ENCODE results near the gene KLHL29.

The KLHL29 gene

DNA sequence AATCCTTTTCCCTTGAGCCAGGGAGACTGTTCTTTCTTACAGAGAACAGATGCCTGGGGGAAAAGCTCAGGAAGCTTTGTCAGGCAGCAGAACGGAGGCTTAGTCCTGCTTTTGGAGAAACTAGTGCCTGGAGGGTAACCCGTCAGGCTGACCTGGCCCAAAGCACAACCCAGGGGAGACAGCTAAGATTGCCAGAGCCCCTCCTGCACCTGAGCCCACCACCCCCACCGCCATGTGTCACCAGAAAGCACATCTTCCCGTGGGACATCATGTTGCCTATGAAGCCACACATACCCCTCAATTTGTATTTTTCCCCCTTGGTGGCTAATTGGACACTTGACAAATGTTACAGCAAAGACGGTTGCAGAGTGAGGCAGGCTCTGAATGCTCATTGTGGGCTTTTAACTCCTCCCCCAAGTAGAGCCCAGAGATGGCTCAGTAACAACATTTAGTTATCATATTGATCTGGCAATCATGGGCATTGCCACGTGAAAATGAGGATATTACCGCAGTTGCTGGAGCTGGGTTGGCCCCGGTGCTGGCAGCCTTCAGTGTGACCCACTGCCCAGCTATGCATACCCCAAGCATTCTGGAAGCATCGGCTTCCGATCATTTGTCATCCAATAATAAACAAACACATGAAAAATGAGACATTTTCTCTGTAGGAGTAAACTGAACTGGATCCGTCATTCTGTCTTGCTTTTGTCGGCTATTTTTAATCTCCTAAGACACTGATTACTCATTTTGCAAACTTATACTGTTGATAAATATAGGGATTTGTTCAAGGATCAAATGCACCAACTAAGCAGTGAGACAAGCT, 312.5 kb downstream of the KLHL29 start:
- peaks cover 12% of the 10 kb centered on the region for H3K36me3 ChIP-seq
- DNase-seq: no peak

DNA sequence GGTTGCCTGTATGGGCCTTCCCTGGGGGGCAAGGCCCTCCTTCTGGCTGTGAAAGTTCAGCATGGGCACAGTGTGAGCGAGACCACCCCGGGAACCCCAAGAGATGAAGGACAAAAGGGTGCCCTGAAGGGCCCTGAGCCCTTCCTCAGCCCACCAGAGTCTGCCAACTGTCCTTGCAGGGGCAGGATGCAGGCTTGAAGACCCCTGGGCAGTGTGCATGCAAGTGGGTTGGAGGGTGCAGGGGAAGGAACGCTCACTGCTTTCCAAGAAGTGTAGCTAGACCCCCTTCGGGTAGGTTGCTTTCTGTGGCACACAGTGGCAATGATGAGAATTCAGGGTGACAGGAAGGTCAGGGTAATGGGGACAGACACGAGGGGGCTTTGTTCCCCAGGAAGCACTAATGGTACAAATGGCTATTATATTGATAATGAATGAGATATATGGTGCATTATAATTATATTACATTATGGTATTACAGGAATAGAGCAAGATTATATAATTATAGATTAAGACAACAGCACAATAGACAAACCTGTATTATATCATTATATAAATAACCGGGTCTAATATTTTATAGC, 313.2 kb downstream of the KLHL29 start:
- Histone ChIP-seq H3K4me1 (peaks cover 20% of the 10 kb centered on the region), H3K36me3 (peaks cover 12% of the 10 kb centered on the region), H3K4me3 (ENCODE audit: low read depth, low read length) (no peak overlapping the region), H3K9me3 (no peaks in the 10 kb centered on the region), H3K27me3 (no peaks in the 10 kb centered on the region)
- no peak for DNase-seq
- TF ChIP-seq, protein P1, sequence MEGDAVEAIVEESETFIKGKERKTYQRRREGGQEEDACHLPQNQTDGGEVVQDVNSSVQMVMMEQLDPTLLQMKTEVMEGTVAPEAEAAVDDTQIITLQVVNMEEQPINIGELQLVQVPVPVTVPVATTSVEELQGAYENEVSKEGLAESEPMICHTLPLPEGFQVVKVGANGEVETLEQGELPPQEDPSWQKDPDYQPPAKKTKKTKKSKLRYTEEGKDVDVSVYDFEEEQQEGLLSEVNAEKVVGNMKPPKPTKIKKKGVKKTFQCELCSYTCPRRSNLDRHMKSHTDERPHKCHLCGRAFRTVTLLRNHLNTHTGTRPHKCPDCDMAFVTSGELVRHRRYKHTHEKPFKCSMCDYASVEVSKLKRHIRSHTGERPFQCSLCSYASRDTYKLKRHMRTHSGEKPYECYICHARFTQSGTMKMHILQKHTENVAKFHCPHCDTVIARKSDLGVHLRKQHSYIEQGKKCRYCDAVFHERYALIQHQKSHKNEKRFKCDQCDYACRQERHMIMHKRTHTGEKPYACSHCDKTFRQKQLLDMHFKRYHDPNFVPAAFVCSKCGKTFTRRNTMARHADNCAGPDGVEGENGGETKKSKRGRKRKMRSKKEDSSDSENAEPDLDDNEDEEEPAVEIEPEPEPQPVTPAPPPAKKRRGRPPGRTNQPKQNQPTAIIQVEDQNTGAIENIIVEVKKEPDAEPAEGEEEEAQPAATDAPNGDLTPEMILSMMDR (IDR thresholded peaks at IDR 0.05; ENCODE audit: low read depth, low read length): no peak

More for the DNA sequence above, 312.5 kb downstream of the KLHL29 start:
- H3K4me1 ChIP-seq: peaks cover 20% of the 10 kb centered on the region
- H3K9me3 ChIP-seq: no peaks in the 10 kb centered on the region
- H3K27me3 ChIP-seq: no peaks in the 10 kb centered on the region
- TF ChIP-seq, protein P1 (IDR thresholded peaks at IDR 0.05; ENCODE audit: low read depth, low read length): no peak
- H3K4me3 ChIP-seq (ENCODE audit: low read depth, low read length): no peak overlapping the region

DNA sequence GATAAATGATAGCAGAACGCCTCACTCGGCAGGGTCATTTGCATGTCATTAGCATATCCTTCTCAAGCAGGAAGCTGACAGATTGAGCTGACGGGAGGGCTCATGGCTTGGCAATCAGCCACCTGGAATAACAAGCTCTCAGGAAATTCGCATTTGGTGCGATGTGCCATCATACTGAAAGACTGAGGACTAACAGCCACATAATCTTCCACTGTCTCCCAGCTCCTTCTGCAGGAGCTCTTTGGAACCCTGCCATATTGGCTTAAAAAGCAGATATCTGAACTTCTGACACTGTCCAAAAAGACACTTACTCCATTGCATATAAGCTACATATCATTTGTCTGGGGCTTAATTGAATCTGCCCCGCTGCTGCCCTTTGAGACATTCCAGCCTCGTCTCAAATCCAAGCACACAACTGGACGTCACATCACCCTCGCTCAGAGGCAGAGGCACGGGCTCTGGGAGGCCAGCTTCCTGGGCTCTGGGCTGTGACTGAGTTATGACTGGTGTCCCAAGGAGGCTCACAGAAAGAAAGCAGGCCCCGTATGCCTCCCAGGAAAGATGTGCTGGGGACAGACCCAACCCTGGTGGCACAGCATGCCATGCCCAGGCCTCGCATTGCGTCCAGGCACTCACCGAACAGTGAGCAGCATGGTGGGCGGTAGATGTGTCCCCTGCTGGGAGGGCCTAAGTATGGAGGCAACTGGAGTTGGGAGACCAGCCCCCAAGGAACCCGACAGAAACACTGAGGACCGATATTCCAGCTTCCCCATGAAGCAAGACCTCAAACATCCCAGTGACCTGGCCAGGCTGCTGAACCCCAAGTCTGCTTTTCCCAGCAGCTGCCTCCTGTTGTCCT, 314.0 kb downstream of the KLHL29 start:
- DNase-seq: peak; percentile 76
- Histone ChIP-seq H3K4me1 (peaks cover 20% of the 10 kb centered on the region), H3K36me3 (peaks cover 12% of the 10 kb centered on the region), H3K4me3 (ENCODE audit: low read depth, low read length) (no peak overlapping the region), H3K9me3 (no peaks in the 10 kb centered on the region), H3K27me3 (no peaks in the 10 kb centered on the region)
- TF ChIP-seq, protein P1 (IDR thresholded peaks at IDR 0.05; ENCODE audit: low read depth, low read length): no peak

DNA sequence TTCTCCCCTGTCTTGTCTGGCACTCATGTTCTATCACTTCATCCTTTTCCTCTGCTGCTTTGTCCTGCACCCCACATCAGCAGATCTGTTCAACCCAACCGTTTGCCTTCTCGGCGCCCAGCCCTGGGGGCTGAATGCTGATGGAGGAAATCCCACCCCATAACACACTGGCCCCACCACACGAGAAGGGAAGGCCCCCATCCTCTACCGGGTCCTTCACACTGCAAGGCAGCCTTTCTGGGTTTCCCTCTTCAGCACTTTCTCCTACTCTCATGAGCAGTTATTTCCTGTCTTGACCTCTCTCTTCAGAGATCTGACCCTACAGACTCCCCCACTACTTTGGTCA, 314.6 kb downstream of the KLHL29 start:
- H3K36me3 ChIP-seq: peaks cover 12% of the 10 kb centered on the region
- H3K4me3 ChIP-seq (ENCODE audit: low read depth, low read length): no peak overlapping the region
- no peak for DNase-seq
- no peaks in the 10 kb centered on the region for H3K9me3 ChIP-seq
- TF ChIP-seq, protein P1 (IDR thresholded peaks at IDR 0.05; ENCODE audit: low read depth, low read length): no peak
- peaks cover 20% of the 10 kb centered on the region for H3K4me1 ChIP-seq
- no peaks in the 10 kb centered on the region for H3K27me3 ChIP-seq

DNA sequence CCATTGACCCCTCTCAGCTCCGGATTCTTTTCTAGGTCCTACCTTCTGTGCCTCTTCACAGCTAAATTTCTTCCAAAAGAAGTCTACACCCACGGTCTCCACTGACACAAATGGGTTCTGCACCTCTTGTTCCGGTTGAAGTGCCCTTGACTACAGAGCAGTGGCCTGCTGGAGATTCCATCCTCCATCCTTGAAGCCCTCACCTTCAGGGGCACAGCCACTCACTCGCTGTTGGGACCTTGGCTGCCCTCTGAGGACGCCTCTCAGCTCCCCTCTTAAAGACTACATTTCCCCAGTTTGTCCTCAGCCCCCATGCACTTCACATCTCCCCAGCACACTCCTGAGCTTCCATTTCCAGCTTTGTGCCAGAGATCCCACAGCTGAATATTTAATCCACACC, 315.6 kb downstream of the KLHL29 start:
- DNase-seq: no peak
- Histone ChIP-seq H3K27me3 (no peaks in the 10 kb centered on the region), H3K4me3 (ENCODE audit: low read depth, low read length) (no peak overlapping the region), H3K36me3 (peaks cover 12% of the 10 kb centered on the region), H3K9me3 (no peaks in the 10 kb centered on the region), H3K4me1 (peaks cover 20% of the 10 kb centered on the region)
- TF ChIP-seq, protein P1 (IDR thresholded peaks at IDR 0.05; ENCODE audit: low read depth, low read length): no peak
